ENCODE results near the gene COTL1.

COTL1 gene

DNA sequence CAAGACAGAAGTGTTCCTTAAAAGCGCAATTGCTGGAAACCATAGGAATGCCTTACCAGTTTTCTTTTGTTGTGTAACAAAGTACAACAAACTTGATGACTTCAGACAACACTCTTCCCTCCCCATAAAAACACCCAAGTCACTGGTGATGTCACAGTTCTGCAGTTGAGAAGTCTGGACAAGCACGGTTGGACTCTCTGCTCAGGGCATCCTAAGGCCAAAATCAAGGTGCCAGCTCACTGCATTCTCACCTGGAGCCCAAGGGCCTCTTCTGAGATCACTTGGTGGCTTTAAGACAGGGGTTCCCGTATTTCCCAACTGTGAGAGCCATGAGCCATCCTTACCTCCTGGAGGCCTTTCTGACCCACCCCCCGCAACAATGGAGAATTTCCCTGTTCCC is 67.8 kb downstream of the COTL1 start:
- Histone ChIP-seq H3K27me3 (ENCODE audit: control insufficient read depth, insufficient read depth, low read length) (no peaks in the 10 kb centered on the region), H3K27ac (ENCODE audit: low read length) (no peak overlapping the region), H3K9ac (ENCODE audit: low read length) (no peak overlapping the region), H3K36me3 (ENCODE audit: control insufficient read depth, low read depth, low read length) (no peaks in the 10 kb centered on the region), H3K9me3 (ENCODE audit: control insufficient read depth, low read depth, low read length) (no peaks in the 10 kb centered on the region), H3K4me1 (ENCODE audit: control insufficient read depth, low read depth, low read length) (peaks cover 11% of the 10 kb centered on the region), H3K4me3 (ENCODE audit: low read length) (no peak overlapping the region)

DNA sequence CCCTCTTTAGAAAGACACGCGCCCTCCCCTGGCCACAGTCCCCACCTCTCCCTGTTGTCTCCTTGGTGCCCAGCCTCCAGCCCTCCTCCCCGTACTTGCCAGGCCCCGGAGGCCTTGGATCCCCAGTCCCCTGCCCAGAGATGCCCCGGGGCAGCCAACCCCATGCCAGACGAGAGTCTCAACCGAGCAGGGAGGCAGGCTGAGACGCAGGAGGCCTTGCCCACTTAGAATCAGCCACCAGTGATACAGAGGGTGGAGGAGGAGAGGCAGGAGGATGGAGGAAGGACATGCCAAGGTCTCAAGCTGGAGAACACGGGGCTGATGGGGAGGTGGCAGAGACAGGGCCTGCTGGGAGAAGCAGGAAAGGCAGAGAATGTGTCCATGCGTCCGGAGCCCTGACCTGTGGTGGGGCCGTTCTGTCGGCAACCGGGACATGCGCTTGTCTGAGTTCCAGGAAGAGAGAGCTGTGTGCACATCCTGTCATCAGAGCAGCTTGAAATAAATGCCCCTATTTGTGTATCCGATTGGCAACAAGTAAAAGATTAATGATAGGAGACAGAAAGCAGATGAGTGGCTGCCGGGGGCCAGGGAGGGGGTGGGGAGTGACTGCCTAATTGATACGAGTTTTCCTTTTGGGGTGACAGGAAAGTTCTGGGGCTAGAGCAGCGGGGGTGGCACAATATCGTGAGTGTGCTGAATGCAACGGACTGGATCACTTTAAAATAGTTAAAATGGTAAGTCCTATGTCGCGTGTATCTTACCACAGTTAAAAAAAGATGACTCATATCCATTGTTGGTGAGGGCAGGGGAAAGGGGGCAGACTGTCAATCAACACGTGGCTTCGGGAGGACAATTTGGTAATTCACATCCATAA is 68.7 kb downstream of the COTL1 start:
- no peak overlapping the region for H3K27ac ChIP-seq (ENCODE audit: low read length)
- H3K9me3 ChIP-seq (ENCODE audit: control insufficient read depth, low read depth, low read length) = no peaks in the 10 kb centered on the region
- H3K9ac ChIP-seq (ENCODE audit: low read length) = no peak overlapping the region
- no peaks in the 10 kb centered on the region for H3K27me3 ChIP-seq (ENCODE audit: control insufficient read depth, insufficient read depth, low read length)
- H3K4me3 ChIP-seq (ENCODE audit: low read length) = no peak overlapping the region
- no peaks in the 10 kb centered on the region for H3K36me3 ChIP-seq (ENCODE audit: control insufficient read depth, low read depth, low read length)
- peaks cover 11% of the 10 kb centered on the region for H3K4me1 ChIP-seq (ENCODE audit: control insufficient read depth, low read depth, low read length)

DNA sequence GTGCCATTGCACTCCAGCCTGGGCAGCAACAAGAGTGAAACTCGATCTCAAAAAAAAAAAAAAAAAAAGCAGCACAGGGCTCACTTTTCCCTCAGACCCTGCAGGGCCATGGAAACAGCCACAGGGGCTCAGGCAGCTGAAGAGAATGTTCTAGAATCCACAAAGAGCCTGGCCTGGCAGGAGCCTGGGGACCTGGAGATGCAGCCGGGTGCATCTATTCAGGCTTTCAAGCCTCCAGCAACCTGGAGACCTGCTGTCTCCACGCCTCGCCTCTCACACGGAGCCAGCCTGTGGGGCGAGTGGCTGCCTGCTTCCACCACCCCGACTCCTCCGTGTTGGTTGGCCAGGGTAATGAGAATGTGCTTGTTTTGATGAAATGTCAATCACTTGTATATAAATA is 69.4 kb downstream of the COTL1 start:
- H3K9me3 ChIP-seq (ENCODE audit: control insufficient read depth, low read depth, low read length) = no peaks in the 10 kb centered on the region
- H3K9ac ChIP-seq (ENCODE audit: low read length) = no peak overlapping the region
- no peak overlapping the region for H3K4me3 ChIP-seq (ENCODE audit: low read length)
- peaks cover 11% of the 10 kb centered on the region for H3K4me1 ChIP-seq (ENCODE audit: control insufficient read depth, low read depth, low read length)
- H3K27me3 ChIP-seq (ENCODE audit: control insufficient read depth, insufficient read depth, low read length) = no peaks in the 10 kb centered on the region
- H3K36me3 ChIP-seq (ENCODE audit: control insufficient read depth, low read depth, low read length) = no peaks in the 10 kb centered on the region
- H3K27ac ChIP-seq (ENCODE audit: low read length) = no peak overlapping the region

DNA sequence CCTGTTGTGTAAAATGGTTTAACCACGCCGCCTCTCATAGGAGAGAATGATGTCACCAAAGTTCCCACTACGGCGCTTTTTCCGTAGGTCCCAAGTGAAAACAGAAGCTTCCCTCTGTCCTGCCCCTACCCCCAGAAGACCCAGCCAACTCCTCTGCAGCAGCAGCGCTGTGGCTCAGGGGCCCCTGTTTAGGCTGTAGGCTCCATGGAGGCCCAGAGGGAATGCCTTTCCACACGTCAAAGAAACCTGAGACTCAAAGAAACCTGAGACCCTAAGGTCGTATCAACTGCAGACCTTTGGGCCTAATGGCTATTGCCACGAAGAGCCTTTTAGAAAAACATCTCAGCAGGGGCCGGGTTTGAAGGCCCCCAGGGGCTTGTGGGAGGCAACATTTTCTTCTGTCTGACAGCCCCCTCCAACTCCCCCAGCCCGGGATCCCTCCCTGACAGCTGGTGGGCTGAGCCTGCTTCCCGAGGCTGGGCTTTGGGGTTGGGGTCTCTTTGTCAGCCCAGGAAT is 70.3 kb downstream of the COTL1 start:
- Histone ChIP-seq H3K9ac (ENCODE audit: low read length) (no peak overlapping the region), H3K27me3 (ENCODE audit: control insufficient read depth, insufficient read depth, low read length) (no peaks in the 10 kb centered on the region), H3K4me3 (ENCODE audit: low read length) (no peak overlapping the region), H3K36me3 (ENCODE audit: control insufficient read depth, low read depth, low read length) (no peaks in the 10 kb centered on the region), H3K27ac (ENCODE audit: low read length) (no peak overlapping the region), H3K9me3 (ENCODE audit: control insufficient read depth, low read depth, low read length) (no peaks in the 10 kb centered on the region), H3K4me1 (ENCODE audit: control insufficient read depth, low read depth, low read length) (peaks cover 11% of the 10 kb centered on the region)

DNA sequence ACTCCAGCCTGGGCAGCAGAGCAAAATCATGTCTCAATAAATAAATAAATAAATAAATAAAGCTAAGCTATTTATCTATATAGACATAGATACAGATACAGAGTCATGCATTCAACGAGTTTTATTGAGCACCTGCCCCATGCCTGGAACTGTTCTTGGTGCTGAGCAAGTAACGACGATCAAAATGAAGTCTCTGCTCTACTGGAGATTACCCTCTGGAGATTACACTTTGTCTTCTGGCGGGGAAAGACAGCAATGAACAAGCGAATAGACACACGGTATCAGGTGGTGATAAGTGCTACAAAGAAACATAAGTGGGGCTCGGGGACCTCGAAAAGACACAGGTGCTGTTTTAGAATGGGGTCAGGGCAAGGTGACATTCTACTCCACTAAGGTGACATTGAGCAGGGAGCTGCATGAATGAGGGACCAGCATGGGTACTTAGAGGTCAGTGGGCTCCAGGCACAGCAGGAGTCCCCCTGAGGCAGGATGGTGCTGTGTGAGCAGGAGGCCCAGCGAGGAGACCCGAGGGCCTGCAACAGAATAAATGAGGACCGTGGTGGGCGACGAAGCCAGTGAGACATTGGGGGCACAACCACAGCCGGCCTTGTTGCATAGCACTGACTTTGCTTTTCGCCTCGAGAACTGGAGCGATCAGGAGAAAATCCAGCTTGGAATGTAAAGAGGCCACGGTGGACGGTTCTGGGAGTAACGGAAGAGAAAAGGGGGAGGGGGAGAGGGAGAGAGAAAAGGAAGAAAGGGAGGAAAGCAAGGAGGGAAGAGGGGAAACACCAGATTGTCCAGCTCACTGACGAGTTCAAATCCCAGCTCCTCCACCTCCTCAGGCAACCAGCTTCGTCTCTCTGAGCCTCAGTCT is 71.0 kb downstream of the COTL1 start:
- Histone ChIP-seq H3K27me3 (ENCODE audit: control insufficient read depth, insufficient read depth, low read length) (no peaks in the 10 kb centered on the region), H3K4me3 (ENCODE audit: low read length) (no peak overlapping the region), H3K27ac (ENCODE audit: low read length) (no peak overlapping the region), H3K9ac (ENCODE audit: low read length) (no peak overlapping the region), H3K9me3 (ENCODE audit: control insufficient read depth, low read depth, low read length) (no peaks in the 10 kb centered on the region), H3K36me3 (ENCODE audit: control insufficient read depth, low read depth, low read length) (no peaks in the 10 kb centered on the region), H3K4me1 (ENCODE audit: control insufficient read depth, low read depth, low read length) (peaks cover 11% of the 10 kb centered on the region)

DNA sequence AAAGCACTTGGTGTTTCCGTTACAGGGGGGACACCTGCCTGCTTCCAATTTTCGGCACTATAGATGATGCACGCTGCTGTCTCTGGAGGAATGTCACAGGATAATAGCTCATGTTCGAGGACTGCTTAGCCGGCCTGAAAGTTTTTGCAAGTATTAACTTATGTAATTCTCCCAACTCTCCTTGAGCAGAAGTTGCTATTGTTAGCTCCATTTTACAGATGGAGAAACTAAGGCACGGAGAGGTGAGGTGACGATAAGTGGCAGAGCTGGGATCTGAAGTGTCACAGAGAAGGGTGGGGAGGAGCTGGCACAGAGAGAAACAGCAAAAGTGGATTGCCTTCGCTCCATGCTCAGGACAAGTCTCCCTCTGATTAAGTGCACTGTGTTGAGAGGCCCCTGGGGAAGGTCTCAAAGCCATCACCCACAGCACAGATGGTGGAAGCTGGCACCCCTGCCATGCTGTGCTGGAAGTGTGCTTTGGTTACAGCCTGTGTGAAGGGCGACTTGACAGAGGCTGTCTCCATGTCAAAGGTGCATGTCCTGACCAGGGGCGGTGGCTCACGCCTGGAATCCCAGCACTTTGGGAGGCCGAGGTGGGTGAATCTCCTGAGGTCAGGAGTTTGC is 72.7 kb downstream of the COTL1 start:
- no peak overlapping the region for H3K9ac ChIP-seq (ENCODE audit: low read length)
- peaks cover 11% of the 10 kb centered on the region for H3K4me1 ChIP-seq (ENCODE audit: control insufficient read depth, low read depth, low read length)

DNA sequence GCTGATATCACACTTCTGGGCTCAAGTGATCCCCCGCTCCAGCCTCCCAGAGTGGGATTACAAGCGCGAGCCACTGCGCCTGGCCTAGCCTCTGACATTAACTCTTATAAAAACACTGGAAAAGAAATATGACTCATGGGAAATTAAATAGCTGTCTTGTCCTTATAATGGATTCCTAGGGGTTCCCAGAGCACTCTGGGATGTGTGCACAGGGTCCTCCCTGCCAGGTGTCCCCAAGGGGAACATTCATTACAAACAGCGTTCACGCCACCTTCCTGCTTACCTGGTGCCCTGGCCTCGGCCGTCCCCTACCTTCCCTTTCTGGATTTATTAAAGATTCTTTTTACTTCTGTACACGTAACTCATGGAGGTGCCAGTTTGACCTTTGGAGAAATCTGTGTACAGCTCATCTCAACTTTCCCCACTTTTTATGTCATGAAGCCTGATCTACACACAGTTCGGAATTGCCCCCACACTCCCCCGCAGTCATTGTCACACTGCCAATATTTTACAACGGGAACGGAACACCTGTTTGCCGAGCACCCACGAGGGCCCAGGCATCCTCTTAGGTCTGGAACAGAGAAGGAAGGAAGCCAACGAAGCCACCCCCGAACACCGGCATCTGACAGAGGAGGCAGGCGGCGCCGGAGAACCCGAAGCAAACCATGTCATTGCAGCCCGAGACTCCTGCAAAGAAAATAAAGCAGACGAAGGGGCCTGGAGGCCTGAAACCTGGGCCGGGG is 73.7 kb downstream of the COTL1 start:
- Histone ChIP-seq H3K36me3 (ENCODE audit: control insufficient read depth, low read depth, low read length) (no peaks in the 10 kb centered on the region), H3K4me3 (ENCODE audit: low read length) (no peak overlapping the region), H3K9ac (ENCODE audit: low read length) (no peak overlapping the region), H3K27ac (ENCODE audit: low read length) (no peak overlapping the region), H3K27me3 (ENCODE audit: control insufficient read depth, insufficient read depth, low read length) (no peaks in the 10 kb centered on the region), H3K9me3 (ENCODE audit: control insufficient read depth, low read depth, low read length) (no peaks in the 10 kb centered on the region), H3K4me1 (ENCODE audit: control insufficient read depth, low read depth, low read length) (peaks cover 11% of the 10 kb centered on the region)

More for the DNA sequence above, 72.7 kb downstream of the COTL1 start:
- H3K36me3 ChIP-seq (ENCODE audit: control insufficient read depth, low read depth, low read length) = no peaks in the 10 kb centered on the region
- no peak overlapping the region for H3K27ac ChIP-seq (ENCODE audit: low read length)
- no peak overlapping the region for H3K4me3 ChIP-seq (ENCODE audit: low read length)
- H3K27me3 ChIP-seq (ENCODE audit: control insufficient read depth, insufficient read depth, low read length) = no peaks in the 10 kb centered on the region
- H3K9me3 ChIP-seq (ENCODE audit: control insufficient read depth, low read depth, low read length) = no peaks in the 10 kb centered on the region

DNA sequence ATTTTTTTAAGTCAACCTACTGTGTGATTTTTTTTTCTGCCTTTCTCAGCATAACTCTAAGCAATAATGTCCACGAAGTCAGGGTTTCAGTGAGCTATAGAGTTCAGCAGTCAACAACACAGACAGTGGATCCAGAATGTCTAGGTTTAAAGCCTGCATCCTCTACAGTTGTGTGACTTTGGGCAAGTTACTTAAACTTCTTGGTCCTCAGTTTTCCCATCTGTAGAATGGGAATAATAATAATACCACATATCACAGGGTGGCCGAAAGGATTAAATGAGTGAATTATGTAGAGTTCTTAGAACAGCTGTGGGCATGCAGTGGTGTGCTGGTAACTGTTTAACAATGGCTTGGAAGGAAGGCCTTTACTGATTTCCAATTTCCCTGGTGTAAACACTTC is 74.6 kb downstream of the COTL1 start:
- H3K4me3 ChIP-seq (ENCODE audit: low read length) = no peak overlapping the region
- peaks cover 11% of the 10 kb centered on the region for H3K4me1 ChIP-seq (ENCODE audit: control insufficient read depth, low read depth, low read length)
- no peaks in the 10 kb centered on the region for H3K36me3 ChIP-seq (ENCODE audit: control insufficient read depth, low read depth, low read length)
- H3K9me3 ChIP-seq (ENCODE audit: control insufficient read depth, low read depth, low read length) = no peaks in the 10 kb centered on the region
- no peak overlapping the region for H3K27ac ChIP-seq (ENCODE audit: low read length)
- no peaks in the 10 kb centered on the region for H3K27me3 ChIP-seq (ENCODE audit: control insufficient read depth, insufficient read depth, low read length)
- no peak overlapping the region for H3K9ac ChIP-seq (ENCODE audit: low read length)

DNA sequence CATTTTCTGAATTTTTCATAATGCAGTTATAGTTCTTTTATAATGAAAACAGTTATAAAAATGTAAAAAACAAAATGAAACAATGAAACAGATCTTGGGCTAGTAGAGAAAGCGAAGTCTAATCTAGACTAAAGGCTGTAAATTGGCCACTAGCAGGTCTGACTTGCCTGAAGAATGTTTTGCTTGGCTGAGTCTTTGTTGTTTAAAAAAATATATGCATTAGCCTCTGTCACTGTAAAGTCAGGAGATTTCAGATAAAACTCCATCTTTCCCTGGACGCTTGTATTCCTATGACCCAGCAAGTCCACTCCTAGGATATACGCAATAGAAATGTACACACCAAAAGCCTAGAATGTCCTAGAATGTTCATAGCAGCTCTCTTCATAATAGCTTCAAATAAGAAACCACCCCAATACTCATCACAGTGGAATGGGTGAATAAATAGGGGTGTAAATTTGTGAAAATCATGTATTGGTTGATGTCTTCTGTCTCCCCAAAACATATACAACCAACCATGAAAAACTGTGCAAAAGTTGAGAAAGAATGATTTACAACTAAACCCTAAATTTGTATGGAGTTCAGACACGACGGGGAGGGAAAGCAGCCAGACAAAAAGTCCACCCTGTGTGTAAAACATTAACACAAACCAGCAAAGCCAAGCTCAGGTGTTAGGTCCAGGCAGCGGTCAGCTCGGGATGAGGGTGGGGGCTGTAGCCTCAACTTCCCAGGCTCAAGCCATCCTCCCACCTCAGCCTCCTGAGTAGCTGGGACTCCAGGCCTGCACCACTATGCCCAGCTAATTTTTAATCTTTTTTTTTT is 75.7 kb downstream of the COTL1 start:
- Histone ChIP-seq H3K9me3 (ENCODE audit: control insufficient read depth, low read depth, low read length) (no peaks in the 10 kb centered on the region), H3K27ac (ENCODE audit: low read length) (no peak overlapping the region), H3K36me3 (ENCODE audit: control insufficient read depth, low read depth, low read length) (no peaks in the 10 kb centered on the region), H3K9ac (ENCODE audit: low read length) (no peak overlapping the region), H3K4me1 (ENCODE audit: control insufficient read depth, low read depth, low read length) (peaks cover 10% of the 10 kb centered on the region), H3K27me3 (ENCODE audit: control insufficient read depth, insufficient read depth, low read length) (no peaks in the 10 kb centered on the region), H3K4me3 (ENCODE audit: low read length) (no peak overlapping the region)

DNA sequence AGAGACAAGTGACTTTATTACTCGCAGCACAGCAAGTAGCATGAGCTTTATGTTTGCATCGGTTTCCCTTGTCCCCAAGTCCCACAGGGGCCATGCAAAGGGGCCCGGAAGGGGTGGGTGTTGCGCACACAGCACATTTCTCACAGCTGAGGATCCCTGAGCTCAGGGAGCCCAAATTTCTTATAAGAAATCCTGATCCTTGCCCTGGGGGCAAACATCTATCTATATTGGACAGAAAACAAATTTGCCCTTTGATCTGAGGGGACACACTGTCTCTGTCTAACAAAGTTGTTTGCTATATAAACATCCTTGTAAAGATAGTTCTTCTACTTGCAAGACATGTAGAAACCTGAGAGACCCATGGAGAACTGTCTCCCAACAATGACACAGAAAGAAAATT is 77.7 kb downstream of the COTL1 start:
- no peak overlapping the region for H3K9ac ChIP-seq (ENCODE audit: low read length)
- no peak overlapping the region for H3K4me3 ChIP-seq (ENCODE audit: low read length)

More for the DNA sequence above, 77.7 kb downstream of the COTL1 start:
- peaks cover 17% of the 10 kb centered on the region for H3K4me1 ChIP-seq (ENCODE audit: control insufficient read depth, low read depth, low read length)
- H3K27ac ChIP-seq (ENCODE audit: low read length) = no peak overlapping the region
- H3K27me3 ChIP-seq (ENCODE audit: control insufficient read depth, insufficient read depth, low read length) = no peaks in the 10 kb centered on the region
- no peaks in the 10 kb centered on the region for H3K36me3 ChIP-seq (ENCODE audit: control insufficient read depth, low read depth, low read length)
- H3K9me3 ChIP-seq (ENCODE audit: control insufficient read depth, low read depth, low read length) = no peaks in the 10 kb centered on the region

Data from iPS-18a (cell line).